GM18502 (cell line): ENCODE results near the gene KREMEN1.
A peak's percentile ranks its signal among the peaks of the same experiment; 100 is the strongest.

Source experiments
- ATAC-seq: cut with Tn5 transposase; IDR thresholded peaks from one replicate; pipeline ENCODE4 v1.9.1; 2021; ENCODE audit warnings: mild to moderate bottlenecking; ENCODE audit not compliant: unreplicated experiment, poor library complexity

KREMEN1 gene

DNA sequence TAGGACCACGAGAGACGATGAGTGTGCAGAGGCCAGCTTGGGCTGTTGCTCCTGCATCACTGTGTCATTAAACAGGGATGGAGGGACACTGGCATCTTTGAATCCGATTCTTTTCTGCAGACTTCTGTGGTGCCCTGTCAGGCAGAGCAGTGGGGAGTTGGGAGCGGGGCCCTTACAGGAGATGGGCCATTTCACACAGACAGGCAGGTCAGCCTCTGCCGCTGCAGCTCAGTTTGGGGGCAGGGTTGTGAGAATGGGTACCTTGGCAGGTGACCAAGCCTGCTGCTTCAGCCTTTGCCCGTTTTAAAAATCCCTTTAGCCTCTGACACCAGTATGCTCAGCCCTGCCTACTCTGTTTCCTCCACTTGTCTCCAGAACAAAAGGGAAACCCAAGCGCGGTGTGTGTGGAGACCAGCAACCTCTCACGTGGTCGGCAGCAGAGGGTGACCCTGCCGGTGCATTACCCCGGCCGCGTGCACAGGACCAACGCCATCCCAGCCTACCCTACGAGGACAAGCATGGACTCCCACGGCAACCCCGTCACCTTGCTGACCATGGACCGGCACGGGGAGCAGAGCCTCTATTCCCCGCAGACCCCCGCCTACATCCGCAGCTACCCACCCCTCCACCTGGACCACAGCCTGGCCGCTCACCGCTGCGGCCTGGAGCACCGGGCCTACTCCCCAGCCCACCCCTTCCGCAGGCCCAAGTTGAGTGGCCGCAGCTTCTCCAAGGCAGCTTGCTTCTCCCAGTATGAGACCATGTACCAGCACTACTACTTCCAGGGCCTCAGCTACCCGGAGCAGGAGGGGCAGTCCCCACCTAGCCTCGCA, 23.8 kb upstream of the KREMEN1 start:
- no peak for ATAC-seq

DNA sequence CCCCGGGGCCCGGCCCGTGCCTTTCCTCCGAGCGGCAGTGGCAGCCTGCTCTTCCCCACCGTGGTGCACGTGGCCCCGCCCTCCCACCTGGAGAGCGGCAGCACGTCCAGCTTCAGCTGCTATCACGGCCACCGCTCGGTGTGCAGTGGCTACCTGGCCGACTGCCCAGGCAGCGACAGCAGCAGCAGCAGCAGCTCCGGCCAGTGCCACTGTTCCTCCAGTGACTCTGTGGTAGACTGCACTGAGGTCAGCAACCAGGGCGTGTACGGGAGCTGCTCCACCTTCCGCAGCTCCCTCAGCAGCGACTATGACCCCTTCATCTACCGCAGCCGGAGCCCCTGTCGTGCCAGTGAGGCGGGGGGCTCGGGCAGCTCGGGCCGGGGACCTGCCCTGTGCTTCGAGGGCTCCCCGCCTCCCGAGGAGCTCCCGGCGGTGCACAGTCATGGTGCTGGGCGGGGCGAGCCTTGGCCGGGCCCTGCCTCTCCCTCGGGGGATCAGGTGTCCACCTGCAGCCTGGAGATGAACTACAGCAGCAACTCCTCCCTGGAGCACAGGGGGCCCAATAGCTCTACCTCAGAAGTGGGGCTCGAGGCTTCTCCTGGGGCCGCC, 23.1 kb upstream of the KREMEN1 start:
- ATAC-seq: no peak

DNA sequence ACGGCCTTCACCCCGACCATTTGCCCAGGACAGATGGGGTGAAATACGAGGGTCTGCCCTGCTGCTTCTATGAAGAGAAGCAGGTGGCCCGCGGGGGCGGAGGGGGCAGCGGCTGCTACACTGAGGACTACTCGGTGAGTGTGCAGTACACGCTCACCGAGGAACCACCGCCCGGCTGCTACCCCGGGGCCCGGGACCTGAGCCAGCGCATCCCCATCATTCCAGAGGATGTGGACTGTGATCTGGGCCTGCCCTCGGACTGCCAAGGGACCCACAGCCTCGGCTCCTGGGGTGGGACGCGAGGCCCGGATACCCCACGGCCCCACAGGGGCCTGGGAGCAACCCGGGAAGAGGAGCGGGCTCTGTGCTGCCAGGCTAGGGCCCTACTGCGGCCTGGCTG, 22.4 kb upstream of the KREMEN1 start:
- no peak for ATAC-seq

DNA sequence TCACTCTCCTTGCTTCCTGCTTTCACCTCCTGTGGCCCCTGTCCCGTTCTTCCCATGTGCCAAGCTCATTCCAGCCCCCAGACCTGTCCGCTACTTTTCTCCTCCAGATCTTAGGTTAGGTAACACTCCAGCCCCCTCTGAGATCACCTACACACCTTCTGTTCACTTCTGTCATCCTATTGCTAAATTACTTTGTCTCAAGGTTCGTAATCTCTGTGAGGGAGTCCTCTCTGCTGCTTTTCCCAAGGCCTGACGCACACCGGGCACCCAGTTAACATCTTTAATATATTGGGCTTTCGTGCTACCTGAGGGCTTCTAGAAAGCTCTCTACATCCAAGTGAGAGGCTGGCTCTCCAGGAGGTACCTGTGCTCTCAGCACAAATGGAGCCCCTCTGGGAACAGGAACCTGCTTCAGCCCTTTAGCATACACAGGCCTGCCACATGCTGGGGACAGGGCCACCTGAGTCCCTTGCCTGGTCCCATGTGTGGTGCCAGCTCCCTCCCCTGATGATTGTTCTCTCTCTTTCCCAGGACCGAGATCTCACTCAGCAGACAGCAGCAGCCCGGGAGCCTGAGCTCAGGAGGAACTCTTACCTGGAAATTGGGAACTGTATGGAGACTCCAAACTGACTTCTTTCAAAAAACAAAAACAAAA, 19.7 kb upstream of the KREMEN1 start:
- no peak for ATAC-seq

DNA sequence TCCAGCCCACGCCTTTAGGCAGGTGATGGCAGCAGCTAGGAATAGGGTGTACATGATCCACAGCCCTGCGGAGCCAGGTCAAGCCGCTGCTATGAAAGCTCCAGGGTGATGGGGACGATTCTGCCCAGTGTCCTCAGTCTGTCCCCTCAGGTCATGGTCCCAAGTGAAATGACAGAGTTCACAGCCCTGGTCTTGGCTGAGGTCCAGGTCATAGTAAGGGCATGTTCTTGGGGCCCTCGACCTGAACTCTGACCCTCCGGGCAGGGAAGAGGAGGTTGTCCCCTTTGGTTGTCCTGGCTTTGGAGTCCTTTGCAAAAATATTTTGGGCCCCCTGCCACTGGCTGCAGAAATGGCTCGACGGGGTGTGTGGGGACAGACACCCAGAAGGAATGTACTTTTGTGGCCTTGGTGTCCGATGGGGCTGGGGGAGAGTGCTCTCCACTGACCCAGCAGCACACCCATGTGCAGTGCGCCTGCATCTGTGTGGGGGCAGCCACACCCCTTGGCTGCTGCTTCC, 18.5 kb upstream of the KREMEN1 start:
- no peak for ATAC-seq

DNA sequence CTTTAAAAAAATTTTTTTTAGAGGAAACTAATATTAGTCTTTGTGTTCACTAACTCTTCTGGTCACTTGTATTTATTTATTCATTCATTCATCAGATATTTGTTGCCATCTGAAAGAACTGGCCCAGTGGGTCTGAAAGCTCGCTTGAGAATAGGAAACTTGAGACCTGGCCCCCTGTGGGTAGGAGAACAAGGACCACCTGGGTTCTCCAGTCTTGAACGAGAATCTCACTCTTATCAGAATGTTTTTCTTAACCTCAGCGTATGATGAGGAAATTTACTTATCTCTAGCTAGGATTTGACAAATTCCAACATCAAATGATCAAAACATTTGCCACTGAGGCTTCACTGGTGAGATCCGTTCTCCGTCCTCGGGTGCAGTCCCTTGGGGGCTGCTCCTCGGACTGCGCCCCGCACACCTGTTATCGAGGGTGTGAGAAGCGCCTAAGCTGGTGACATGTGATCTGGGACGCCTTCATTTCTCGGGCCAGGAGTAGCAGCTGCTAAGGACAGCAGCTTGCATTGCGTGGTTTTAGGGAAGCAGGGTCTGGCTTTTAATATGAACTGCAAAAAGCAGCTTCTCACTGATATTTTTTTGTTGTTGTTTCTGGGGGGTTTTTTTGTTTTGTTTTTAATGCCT, 17.5 kb upstream of the KREMEN1 start:
- no peak for ATAC-seq

DNA sequence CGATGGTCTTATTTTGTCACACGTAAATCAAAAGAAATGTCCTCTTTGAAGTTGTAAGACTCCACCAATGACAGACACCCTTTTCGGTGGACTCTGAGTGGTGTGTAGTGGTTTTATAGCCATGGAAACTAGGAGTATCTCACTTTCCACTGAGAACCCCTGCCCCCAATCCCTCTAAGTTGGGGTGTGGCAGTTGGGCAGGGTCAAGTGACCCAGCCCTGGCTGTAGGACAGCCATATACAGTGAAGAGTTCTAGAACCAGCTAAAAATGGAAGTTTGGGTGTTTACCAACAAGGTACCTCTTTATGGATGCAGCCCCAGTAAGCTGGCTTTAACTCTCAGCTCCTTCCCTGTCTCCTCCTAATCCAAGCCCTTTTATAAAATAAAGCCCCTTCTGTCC, 16.4 kb upstream of the KREMEN1 start:
- no peak for ATAC-seq

DNA sequence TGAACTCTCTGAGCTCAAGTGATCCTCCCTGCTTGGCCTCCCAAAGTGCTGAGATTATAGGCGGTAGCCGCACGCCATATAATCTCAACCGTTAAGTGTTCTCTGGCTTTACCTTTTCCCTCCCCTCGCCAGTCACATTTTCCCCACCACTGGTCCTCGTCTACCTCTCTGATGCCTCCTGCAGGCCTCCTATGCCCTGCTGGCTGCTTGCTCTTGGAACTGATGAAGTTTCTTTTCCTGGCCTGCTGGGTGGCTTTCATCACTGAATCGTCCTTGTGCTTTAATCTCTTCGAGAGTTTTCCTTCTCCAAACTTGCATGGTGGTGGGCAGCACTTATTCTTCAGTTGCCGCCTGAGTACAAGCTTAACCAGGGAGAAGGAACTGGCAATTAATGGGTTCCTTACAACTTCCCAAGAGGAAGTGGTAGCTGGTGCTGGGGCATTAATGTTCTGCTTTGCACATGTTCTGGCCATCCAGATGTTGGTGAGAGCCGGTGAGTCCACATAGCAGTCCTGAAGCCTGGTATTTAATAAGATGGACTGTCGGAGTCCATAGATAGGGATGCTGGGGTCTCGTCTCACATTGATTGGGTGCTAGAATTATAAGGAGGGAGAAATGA, 12.5 kb upstream of the KREMEN1 start:
- no peak for ATAC-seq

DNA sequence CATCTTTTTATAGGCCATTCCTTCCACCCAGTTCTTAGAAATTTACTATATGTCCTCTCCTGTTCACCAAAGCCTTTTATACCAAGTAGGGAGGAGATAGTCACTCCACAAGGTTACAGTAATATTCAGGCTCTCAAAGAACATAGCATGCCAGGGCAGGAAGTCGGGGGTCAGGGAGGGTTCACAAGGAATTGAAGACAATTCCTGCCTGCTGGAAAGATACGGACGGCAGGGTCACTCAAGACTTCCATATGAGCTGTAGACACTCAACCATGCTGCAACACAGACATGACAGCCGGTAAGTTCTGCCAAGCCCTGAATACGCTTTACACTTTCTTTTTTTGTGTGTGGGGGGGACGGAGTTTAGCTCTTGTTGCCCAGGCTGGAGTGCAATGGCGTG, 11.9 kb upstream of the KREMEN1 start:
- no peak for ATAC-seq

DNA sequence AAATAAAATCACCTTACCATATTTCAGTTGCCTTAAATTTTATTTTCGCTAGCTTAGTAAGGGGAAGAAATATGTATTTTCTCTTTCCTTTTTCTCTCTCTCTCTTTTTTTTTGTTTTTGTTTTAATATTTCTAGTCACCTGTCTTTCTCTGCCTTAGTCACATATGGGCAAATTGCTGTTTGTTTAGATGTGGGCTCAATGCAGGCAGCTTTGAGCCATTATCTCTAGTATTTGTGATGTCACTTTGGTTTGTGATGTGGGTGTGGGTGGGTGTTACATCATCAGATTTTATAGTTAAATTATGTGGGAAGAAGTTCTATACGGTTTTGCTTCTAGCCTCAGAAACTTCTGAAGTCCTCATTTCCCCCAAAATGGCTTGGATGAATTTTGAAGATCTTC, 11.1 kb upstream of the KREMEN1 start, which contains the start of gene C22orf31:
TSS of gene C22orf31 (minus strand) at position 59 of the 400 bp plus-strand sequence. CDS start at position 20, 39 bp downstream.
- ATAC-seq: no peak

DNA sequence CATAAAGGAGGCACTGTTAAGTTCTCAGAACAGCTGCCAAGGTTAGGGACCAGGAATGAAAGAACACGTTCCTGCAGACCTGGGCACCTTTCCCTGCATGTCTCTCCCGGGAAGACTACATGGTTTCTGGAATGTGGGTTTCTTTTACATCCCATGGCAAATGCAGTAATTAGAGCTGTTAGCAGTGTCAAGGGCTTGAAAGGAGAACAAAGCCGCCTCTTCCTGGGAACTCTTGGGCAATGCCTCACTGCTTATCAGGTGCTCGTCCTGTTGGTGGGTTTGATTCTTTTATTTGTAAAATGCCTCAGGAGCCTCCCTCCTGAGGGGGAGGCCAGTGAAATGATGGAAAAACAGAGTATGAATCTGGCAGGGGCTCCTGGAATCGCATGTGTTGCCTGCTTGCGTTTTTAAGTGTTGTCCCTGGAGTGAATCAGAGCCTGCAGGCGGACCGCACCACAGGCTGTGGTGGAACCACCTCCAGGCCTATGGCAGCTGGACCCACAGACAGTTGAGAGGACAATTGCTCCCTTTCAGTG, 10.5 kb upstream of the KREMEN1 start:
- no peak for ATAC-seq

DNA sequence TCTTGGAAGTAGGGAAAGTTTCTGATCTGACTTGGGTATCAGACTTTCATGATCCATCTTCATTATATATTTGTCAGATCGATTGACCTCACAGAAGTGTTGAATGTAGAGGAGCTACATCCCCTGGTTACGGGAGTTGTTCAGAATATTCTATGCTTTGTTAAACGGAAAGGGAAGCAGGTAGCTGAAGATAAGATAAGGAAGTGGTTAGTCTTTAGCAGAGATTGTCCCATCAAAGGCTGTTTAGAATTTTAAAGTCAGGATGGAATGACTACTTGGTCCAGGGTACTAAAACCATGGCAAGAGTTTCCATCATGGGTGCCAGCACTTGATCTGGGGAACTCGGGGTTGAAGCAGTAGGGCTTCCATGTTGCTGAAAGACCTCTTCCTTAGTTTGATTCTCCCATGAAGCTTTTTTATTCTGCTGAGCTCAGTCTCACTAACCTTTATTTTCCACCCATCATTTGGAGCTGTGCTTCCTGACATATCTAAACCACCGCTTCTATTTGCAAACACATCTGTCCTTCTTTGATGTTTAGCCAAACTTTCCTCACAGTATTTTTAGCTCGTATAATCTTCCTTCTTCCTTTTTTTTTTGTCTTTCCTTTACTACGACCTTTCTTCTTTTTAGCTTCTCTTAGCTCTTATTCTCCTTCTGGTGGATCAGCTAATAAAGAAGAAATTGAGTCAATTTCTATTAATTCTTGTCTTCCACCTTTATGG, 7.2 kb upstream of the KREMEN1 start:
- ATAC-seq: no peak

DNA sequence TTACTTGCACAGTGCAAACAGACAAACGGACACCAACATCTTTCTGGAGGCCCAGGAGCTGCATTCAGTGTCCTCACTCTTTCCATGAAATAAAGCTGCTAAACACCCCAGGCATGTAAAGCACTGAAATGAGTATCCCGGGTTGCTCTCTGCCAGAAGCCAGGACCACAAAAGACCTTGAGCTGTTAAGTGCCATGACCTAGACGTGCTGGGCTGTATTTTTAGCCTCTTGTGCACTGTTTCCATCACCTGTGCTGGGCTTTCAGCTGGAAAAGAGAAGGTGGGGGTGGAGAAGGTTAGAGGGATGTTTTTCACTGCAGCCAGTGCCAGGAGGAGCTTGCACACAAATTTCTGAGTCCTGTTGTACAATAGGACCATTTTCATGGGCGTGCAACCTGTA, 3.4 kb upstream of the KREMEN1 start:
- ATAC-seq: no peak

DNA sequence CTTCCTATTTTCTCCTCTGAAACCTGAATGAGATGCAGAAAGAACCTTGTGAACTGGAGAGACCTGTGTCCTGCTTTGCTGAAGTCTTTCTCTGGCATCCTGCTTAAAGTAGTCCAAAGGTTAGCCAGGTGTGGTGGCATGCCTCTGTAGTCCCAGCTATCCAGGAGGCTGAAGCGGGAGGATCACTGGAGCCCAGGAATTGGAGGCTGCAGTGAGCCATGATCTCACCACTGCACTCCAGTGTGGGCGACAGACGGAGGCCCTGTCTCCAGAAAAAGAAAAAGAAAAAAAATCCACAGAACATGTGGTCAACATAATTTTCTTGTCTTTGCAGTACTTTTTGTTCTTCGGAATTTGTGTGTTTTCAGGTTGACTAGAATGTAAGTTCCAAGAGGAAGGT, 2.3 kb upstream of the KREMEN1 start:
- ATAC-seq: no peak

DNA sequence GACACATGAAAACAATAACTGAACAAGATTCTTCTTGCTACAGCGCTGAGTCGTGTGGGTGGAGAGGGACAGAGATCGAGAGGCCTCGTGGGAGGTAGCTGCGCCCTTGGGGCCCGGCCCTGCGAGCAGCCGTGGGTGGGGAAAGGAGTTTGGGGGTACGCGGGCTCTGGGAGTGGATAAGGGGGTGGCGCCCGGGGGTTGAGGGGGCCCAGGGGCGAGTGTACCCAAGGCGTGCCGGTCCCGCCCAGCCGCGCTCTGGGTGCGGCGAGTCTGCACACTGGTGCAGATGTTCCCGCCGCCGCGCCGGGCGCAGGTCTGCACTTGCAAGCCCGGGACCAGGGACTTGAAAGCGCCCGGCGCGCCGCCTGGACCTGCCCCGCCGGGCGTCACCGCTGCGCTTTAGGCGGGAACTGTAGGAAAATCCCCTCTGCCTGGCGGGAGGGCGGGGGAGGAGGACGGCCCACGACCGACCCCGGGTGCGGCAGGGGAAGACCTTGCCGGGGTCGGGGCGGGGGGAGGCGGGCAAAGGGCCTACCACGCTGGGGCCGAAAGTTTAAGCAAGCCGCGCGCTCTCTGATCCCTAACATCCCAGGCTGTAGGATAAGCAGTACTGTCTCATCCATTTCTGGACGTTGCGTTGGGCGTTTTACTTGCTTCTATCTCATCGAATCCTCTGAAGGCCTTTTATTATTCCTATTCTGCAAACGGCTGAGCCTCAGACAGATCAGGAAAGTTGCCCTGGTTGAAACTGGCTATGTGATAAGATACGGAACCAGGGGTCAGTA, 1.4 kb upstream of the KREMEN1 start:
- no peak for ATAC-seq

DNA sequence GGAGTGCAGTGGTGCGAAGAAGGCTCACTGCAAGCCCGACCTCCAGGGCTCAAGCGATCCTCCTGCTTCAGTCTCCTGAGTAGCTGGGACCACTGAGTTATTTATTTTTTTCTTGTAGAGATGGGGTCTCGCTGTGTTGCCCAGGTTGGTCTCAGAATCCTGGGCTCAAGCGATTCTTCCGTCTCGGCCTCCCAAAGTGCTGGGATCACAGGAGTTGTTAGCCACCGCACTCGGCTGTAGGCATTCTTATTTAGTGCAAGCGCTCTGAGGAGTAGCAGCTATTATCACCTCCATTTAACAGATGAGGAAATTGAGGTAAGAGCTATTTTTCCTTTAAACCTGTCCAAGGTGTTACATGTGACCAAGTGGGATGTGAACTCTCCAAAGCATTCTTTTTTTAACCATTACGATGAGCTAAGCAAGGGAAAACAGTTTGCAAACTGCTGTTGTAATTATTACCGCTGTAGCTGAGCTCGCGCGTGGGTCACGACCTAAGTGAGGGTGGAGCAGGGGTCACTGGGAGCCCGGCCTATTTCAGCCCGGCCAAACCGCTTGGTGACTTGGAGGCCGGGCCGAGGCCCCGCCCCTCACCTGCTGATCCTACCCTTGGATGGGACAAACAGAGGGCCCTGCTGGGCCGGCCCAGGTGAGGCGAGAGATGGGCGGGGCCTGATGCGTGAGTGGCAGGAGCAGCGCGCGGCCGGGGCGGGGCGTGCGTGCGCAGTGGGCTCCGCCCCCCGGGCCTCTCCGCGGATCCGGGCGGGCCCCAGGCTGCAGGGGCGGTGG, 449 bp upstream of the KREMEN1 start:
- ATAC-seq: peak; percentile 84

DNA sequence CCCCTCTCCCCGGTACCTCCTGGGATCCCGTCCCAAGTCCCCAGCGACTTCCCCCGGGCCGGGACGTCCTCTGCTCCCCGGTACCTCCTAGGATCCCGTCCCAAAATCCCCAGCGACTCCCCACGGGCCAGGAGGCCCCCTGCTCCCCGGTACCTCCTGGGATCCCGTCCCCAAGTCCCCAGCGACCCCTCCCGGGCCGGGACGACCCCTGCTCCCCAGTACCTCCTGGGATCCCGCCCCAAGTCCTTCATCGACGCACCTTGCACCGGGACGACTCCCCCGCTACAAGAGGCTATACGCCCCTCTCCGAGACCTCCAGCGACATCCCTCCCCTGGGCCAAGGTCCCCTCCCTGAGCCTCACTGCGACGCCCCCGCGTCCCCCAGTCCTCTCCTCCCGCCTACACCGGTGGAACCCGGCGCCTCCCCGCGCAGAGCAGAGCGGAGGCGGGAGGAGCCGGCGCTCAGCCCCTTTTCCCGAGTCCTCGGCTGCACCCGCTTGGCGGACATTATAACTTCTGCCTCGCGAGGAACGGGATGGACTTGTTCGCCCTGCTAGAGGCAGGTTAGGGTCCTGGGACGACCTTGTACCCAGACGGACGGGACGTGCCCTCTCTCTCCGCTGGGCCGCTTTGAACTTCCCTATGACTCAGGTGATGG, 912 bp downstream of the KREMEN1 start:
- no peak for ATAC-seq
